GM23338 (cell line): ENCODE data around the gene EMILIN2. TPM values are rescaled to one million over a fixed set of nuclear protein-coding genes. Genes with fewer than 3 reads are reported as not detected.

Experiments used
- ATAC-seq: fragments of 200-7000 bp; cut with Tn5 transposase; 3 replicates; pipeline ENCODE4 v1.9.1; 2020
- DNase-seq: peaks from one replicate; pipeline ENCODE4 v3.0.0-alpha.2; 2015; ENCODE audit warnings: low spot score
- H2AFZ ChIP-seq: fragments of 200-600 bp; sonication (generic); 2 replicates; pipeline ENCODE4 v1.8.0; 2016; ENCODE audit warnings: antibody characterized with exemption, mild to moderate bottlenecking, moderate library complexity
- H3F3A ChIP-seq: fragments of 200-600 bp; sonication (generic); replicated peaks from 2 replicates; pipeline ENCODE4 v1.8.0; 2017; ENCODE audit warnings: antibody characterized with exemption, mixed run types, low read depth
- H3K27ac ChIP-seq: fragments of 200-600 bp; sonication (generic); 2 replicates; pipeline ENCODE4 v1.6.1; 2016; ENCODE audit warnings: low read depth
- H3K27me3 ChIP-seq: fragments of 200-600 bp; sonication (generic); 2 replicates; pipeline ENCODE4 v1.8.0; 2016; ENCODE audit warnings: mild to moderate bottlenecking, mixed run types, moderate library complexity; ENCODE audit not compliant: insufficient read depth
- H3K36me3 ChIP-seq: fragments of 200-600 bp; sonication (generic); 2 replicates; pipeline ENCODE4 v1.8.0; 2016; ENCODE audit warnings: mild to moderate bottlenecking; ENCODE audit not compliant: insufficient read depth
- H3K4me1 ChIP-seq: fragments of 200-600 bp; sonication (generic); 2 replicates; pipeline ENCODE4 v1.8.0; 2016; ENCODE audit warnings: mild to moderate bottlenecking, moderate library complexity; ENCODE audit not compliant: insufficient read depth
- H3K4me2 ChIP-seq: fragments of 200-600 bp; sonication (generic); 2 replicates; pipeline ENCODE4 v1.7.1; 2017; ENCODE audit warnings: mixed run types
- H3K4me3 ChIP-seq: fragments of 200-600 bp; sonication (generic); 2 replicates; pipeline ENCODE4 v1.6.1; 2016; ENCODE audit warnings: mixed run types
- H3K79me2 ChIP-seq: fragments of 200-600 bp; sonication (generic); replicated peaks from 2 replicates; pipeline ENCODE4 v1.8.0; 2017; ENCODE audit warnings: mild to moderate bottlenecking; ENCODE audit not compliant: insufficient read depth
- H3K9me2 ChIP-seq: fragments of 200-600 bp; sonication (generic); 2 replicates; pipeline ENCODE4 v1.8.0; 2017; ENCODE audit not compliant: insufficient read depth
- H4K20me1 ChIP-seq: fragments of 200-600 bp; sonication (generic); replicated peaks from 2 replicates; pipeline ENCODE4 v1.8.0; 2017; ENCODE audit warnings: mild to moderate bottlenecking; ENCODE audit not compliant: insufficient read depth
- H3K27ac Mint-ChIP-seq: 2 replicates; pipeline ENCODE4 v1.8.0; 2020; ENCODE audit warnings: inconsistent platforms, mild to moderate bottlenecking, moderate library complexity, mixed read lengths
- H3K27me3 Mint-ChIP-seq: 3 replicates; pipeline ENCODE4 v1.8.0; 2022; ENCODE audit warnings: low read depth, mild to moderate bottlenecking, moderate library complexity, mixed read lengths, inconsistent platforms; ENCODE audit not compliant: insufficient read depth, poor library complexity
- H3K36me3 Mint-ChIP-seq: 3 replicates; pipeline ENCODE4 v1.8.0; 2021; ENCODE audit warnings: low read depth, mild to moderate bottlenecking, inconsistent platforms, moderate library complexity, mixed read lengths
- H3K4me1 Mint-ChIP-seq: 3 replicates; pipeline ENCODE4 v1.8.0; 2020; ENCODE audit warnings: mild to moderate bottlenecking, inconsistent platforms, mixed read lengths
- H3K4me3 Mint-ChIP-seq: 3 replicates; pipeline ENCODE4 v1.8.0; 2021; ENCODE audit warnings: moderate library complexity, mild to moderate bottlenecking, inconsistent platforms, mixed read lengths
- H3K9me3 Mint-ChIP-seq: 3 replicates; pipeline ENCODE4 v1.8.0; 2020; ENCODE audit warnings: moderate library complexity, mild to moderate bottlenecking, inconsistent platforms, mixed read lengths
- CTCF ChIP-seq, 2 experiments: fragments of 200-600 bp in 1 of 2; sonication (generic) in 1 of 2; conservative IDR thresholded peaks; 2 replicates each; pipeline versions ENCODE4 v1.5.1 to v1.6.1; 2016 to 2017; ENCODE audit warnings: antibody characterized with exemption in 2 of 2, low read depth in 2 of 2, mild to moderate bottlenecking in 2 of 2, moderate library complexity in 1 of 2
- EZH2 ChIP-seq: fragments of 200-600 bp; sonication (generic); IDR thresholded peaks from one replicate; pipeline ENCODE4 v1.8.0; 2017; ENCODE audit warnings: antibody characterized with exemption, mild to moderate bottlenecking, low read depth; ENCODE audit not compliant: unreplicated experiment
- EZH2phosphoT487 ChIP-seq: fragments of 200-600 bp; sonication (generic); IDR thresholded peaks from one replicate; pipeline ENCODE4 v1.8.1; 2018; ENCODE audit warnings: antibody characterized with exemption; ENCODE audit not compliant: unreplicated experiment
- JUNB ChIP-seq: IDR thresholded peaks from one replicate; pipeline ENCODE4 v1.6.1; 2016; ENCODE audit warnings: antibody characterized with exemption; ENCODE audit not compliant: unreplicated experiment
- POLR2AphosphoS5 ChIP-seq: IDR thresholded peaks from 2 replicates; pipeline ENCODE4 v1.6.1; 2016; ENCODE audit warnings: antibody characterized with exemption, low read depth
- ZNF114 ChIP-seq: fragments of 250-450 bp; sonication (Bioruptor Pico); IDR thresholded peaks from 2 replicates; pipeline ENCODE4 v1.5.0; 2020; ENCODE audit warnings: mild to moderate bottlenecking, moderate library complexity
- ZNF331 ChIP-seq: fragments of 250-450 bp; sonication (Bioruptor Pico); IDR thresholded peaks from 2 replicates; pipeline ENCODE4 v1.5.0; 2020; ENCODE audit warnings: low read depth, mild to moderate bottlenecking, moderate library complexity
- polyA plus RNA-seq: library from polyadenylated mRNA; unstranded; fragments of >200 nt; fragmentation: Nextera tagmentation; extraction: Ambion mirVana; gene quantifications from 2 replicates; pipeline ENCODE4 v1.2.1, GENCODE V29; 2016
- total RNA-seq: library from RNA; depleted of rRNA; stranded (reverse); fragments of >200 nt; shearing (Covaris generic); gene quantifications from 2 replicates; pipeline ENCODE4 v1.2.3, GENCODE V29; 2014
- TF ChIP-seq, protein P1 (sequence below): IDR thresholded peaks from one replicate; pipeline ENCODE4 v1.6.1; 2018; ENCODE audit warnings: antibody characterized with exemption; ENCODE audit not compliant: unreplicated experiment

EMILIN2 gene
- total and polyA plus RNA-seq, 2 experiments from 2014 or later, result 3.0 to 11.6 TPM

- H3K79me2 ChIP-seq, result no peaks in the 10 kb centered on the region
- Mint-ChIP-seq H3K4me1 (peaks cover 6% of the 10 kb centered on the region; the same call in 2 of the 3 replicates), H3K36me3 (peaks cover 2% of the 10 kb centered on the region; the same call in 1 of the 3 replicates), H3K27ac (no peak overlapping the region), H3K27me3 (peaks cover 12% of the 10 kb centered on the region), H3K9me3 (peaks cover 8% of the 10 kb centered on the region), H3K4me3 (no peak overlapping the region)
- H2AFZ ChIP-seq, result no peak overlapping the region
- no peak for ATAC-seq
- no peaks in the 10 kb centered on the region for H3K27me3 ChIP-seq
- no peaks in the 10 kb centered on the region for H4K20me1 ChIP-seq
- no peaks in the 10 kb centered on the region for H3K9me2 ChIP-seq
- no peaks in the 10 kb centered on the region for H3F3A ChIP-seq
- H3K4me3 ChIP-seq, result no peak overlapping the region
- H3K4me2 ChIP-seq, result no peak overlapping the region
- no peak overlapping the region for H3K27ac ChIP-seq
- DNase-seq, result no peak
- TF ChIP-seq JUNB (no peak), CTCF (conservative IDR thresholded peaks at IDR 0.05; ENCODE audit: low read depth in 2 of 2) (no peak), ZNF114 (CRISPR knock-in tag) (no peak)
- peaks cover 5% of the 10 kb centered on the region; the same call in 1 of the 2 replicates for H3K4me1 ChIP-seq
- H3K36me3 ChIP-seq, result no peaks in the 10 kb centered on the region
Measured at GRCh38 chr18:2823966-2824365, 22.8 kb upstream of the EMILIN2 start.

- Mint-ChIP-seq H3K27ac (no peak overlapping the region), H3K9me3 (peaks cover 8% of the 10 kb centered on the region), H3K4me3 (no peak overlapping the region), H3K4me1 (peaks cover 6% of the 10 kb centered on the region; the same call in 2 of the 3 replicates), H3K36me3 (peaks cover 2% of the 10 kb centered on the region; the same call in 1 of the 3 replicates), H3K27me3 (peaks cover 12% of the 10 kb centered on the region)
- H3K4me2 ChIP-seq, result no peak overlapping the region
- no peak overlapping the region for H3K4me3 ChIP-seq
- ATAC-seq (no peak), DNase-seq (no peak)
- H4K20me1 ChIP-seq, result no peaks in the 10 kb centered on the region
- no peak overlapping the region for H2AFZ ChIP-seq
- no peaks in the 10 kb centered on the region for H3K36me3 ChIP-seq
- H3K79me2 ChIP-seq, result no peaks in the 10 kb centered on the region
- no peaks in the 10 kb centered on the region for H3K27me3 ChIP-seq
- H3K27ac ChIP-seq, result no peak overlapping the region
- H3K4me1 ChIP-seq, result peaks cover 5% of the 10 kb centered on the region; the same call in 1 of the 2 replicates
- no peaks in the 10 kb centered on the region for H3K9me2 ChIP-seq
- H3F3A ChIP-seq, result no peaks in the 10 kb centered on the region
- TF ChIP-seq ZNF331 (CRISPR knock-in tag), result no peak
- no peak for TF ChIP-seq POLR2AphosphoS5
- TF ChIP-seq EZH2, result no peak
- TF ChIP-seq EZH2phosphoT487, result no peak
- TF ChIP-seq CTCF (conservative IDR thresholded peaks at IDR 0.05; ENCODE audit: low read depth in 2 of 2), result no peak
- TF ChIP-seq, protein P1, sequence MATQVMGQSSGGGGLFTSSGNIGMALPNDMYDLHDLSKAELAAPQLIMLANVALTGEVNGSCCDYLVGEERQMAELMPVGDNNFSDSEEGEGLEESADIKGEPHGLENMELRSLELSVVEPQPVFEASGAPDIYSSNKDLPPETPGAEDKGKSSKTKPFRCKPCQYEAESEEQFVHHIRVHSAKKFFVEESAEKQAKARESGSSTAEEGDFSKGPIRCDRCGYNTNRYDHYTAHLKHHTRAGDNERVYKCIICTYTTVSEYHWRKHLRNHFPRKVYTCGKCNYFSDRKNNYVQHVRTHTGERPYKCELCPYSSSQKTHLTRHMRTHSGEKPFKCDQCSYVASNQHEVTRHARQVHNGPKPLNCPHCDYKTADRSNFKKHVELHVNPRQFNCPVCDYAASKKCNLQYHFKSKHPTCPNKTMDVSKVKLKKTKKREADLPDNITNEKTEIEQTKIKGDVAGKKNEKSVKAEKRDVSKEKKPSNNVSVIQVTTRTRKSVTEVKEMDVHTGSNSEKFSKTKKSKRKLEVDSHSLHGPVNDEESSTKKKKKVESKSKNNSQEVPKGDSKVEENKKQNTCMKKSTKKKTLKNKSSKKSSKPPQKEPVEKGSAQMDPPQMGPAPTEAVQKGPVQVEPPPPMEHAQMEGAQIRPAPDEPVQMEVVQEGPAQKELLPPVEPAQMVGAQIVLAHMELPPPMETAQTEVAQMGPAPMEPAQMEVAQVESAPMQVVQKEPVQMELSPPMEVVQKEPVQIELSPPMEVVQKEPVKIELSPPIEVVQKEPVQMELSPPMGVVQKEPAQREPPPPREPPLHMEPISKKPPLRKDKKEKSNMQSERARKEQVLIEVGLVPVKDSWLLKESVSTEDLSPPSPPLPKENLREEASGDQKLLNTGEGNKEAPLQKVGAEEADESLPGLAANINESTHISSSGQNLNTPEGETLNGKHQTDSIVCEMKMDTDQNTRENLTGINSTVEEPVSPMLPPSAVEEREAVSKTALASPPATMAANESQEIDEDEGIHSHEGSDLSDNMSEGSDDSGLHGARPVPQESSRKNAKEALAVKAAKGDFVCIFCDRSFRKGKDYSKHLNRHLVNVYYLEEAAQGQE, result no peak
- no peak for TF ChIP-seq ZNF114 (CRISPR knock-in tag)
- TF ChIP-seq JUNB, result no peak
Measured at GRCh38 chr18:2824865-2825264, 21.9 kb upstream of the EMILIN2 start.
